GM19351 (cell line): ENCODE results near the gene CRYBG1.

Experiments used
- ATAC-seq: cut with Tn5 transposase; IDR thresholded peaks from one replicate; pipeline ENCODE4 v1.9.1; 2021; ENCODE audit warnings: mild to moderate bottlenecking, moderate library complexity; ENCODE audit not compliant: unreplicated experiment

Gene CRYBG1

DNA sequence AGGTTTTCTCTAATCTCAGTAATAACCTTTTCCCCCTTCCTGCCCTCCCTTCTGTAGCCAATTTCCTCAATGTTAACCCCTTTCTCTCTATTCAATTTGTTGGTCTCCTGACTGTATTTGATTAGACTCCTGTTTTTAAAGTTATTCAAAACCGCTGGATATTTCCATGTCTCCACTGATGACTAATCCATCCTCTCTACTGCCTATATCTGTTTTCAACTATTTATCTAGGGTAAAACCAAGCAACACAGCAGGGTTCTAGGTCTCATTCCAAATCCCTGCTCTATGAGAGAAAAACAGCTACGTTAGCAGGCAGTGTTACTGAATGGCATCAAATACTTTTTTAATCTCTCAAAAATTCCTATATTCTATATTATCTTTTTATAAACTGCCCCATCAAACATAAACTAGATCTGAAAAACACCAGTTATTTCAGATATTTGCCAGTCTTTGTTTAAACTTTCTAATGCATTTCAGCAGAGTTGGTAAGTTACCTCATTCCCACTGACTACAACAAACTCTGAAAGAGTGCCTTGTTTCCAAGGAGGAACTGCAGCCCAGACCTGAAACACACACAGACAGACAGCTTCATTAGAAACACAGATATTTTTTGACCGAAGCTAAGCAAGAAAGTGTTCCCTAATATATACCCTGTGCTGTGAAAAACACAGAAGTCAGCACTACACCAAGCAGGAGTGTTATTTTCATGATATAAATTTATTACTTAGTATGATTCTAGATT, 260.6 kb downstream of the CRYBG1 start:
- no peak for ATAC-seq
